Peyer's patch (tissue), 4 donors: ENCODE measurements around the gene FRS2.

Source experiments
- CTCF ChIP-seq, 6 experiments: fragments of 450-650 bp in 4 of 6; fragments of 200-600 bp in 2 of 6; sonication (generic) in 1 of 6; IDR thresholded peaks; one replicate each; pipeline ENCODE4 v1.5.1; 2017 to 2019; ENCODE audit warnings: antibody characterized with exemption in 6 of 6, mild to moderate bottlenecking in 3 of 6, moderate library complexity in 1 of 6
- POLR2A ChIP-seq, 2 donors: fragments of 450-650 bp; IDR thresholded peaks; one replicate each; pipeline ENCODE4 v1.5.1; 2017; ENCODE audit warnings: antibody characterized with exemption in 2 of 2, mild to moderate bottlenecking in 2 of 2, moderate library complexity in 2 of 2

DNA sequence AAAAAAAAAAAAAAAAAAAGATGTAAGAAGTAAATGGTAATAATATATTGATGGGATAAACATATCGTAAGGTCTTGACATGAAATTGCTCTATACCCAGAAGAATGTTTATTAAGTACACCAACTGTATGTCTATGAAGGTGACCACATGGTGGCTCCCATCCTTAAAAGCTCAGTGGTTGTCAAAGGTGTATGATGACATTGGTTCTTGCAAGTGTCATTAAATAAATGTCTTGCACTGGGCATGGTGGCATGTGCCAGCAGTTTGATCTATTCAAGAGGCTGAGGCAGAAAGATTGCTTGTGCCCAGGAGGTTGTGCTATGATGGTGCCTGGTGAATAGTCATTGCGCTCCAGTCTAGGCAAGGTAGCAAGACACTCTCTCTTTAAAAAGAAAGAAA is 125.5 kb downstream of the FRS2 start:
- TF ChIP-seq CTCF (IDR thresholded peaks at IDR 0.05) (no peak), POLR2A (IDR thresholded peaks at IDR 0.05) (no peak)
